K562 (cell line): Measurements from ENCODE around the gene SFMBT2. TPM values are rescaled to one million over a fixed set of nuclear protein-coding genes. Genes with fewer than 3 reads are reported as not detected.

Source experiments
- ATAC-seq: fragments of 200-7000 bp; cut with Tn5 transposase; 3 replicates; pipeline ENCODE4 v1.9.1; 2020; ENCODE audit warnings: moderate library complexity
- BruUV-seq: library from RNA; stranded (reverse); fragments of 400-500 nt; replicated peaks from 2 replicates; lab custom pipeline; 2021; lab: Mats Ljungman, UMichigan
- CTCF ChIA-PET: fragments of 300-600 bp; formaldehyde crosslinking; extraction: SDS; loops from one replicate; lab custom pipeline; 2021; ENCODE audit warnings: low intra/inter-chr PET ratio; lab: Yijun Ruan, JAX
- POLR2A ChIA-PET: fragments of 300-600, 350-650 bp; sonication (Branson Sonifier 250); formaldehyde crosslinking; extraction: SDS; loops from one replicate; lab custom pipeline; 2021; ENCODE audit warnings: antibody characterized with exemption, inconsistent platforms; lab: Yijun Ruan, JAX
- DNase-seq, 4 experiments: peaks; one replicate each; pipeline versions ENCODE4 v3.0.0 to v3.0.0-alpha.2; 2011 to 2018; ENCODE audit warnings: low spot score in 3 of 4, mixed read lengths in 3 of 4; ENCODE audit errors: extremely low read depth in 1 of 4
- FAIRE-seq: peaks from 2 replicates; lab custom pipeline; 2011; peaks lifted over from hg19 to GRCh38; lab: Jason Lieb, UNC
- H2AFZ ChIP-seq: 2 replicates; pipeline ENCODE4 v1.6.0; 2011; ENCODE audit warnings: low read depth, low read length, control low read depth, inconsistent platforms
- H3K27ac ChIP-seq: fragments of 200-600 bp; 3 replicates; pipeline ENCODE4 v1.8.0; 2011; ENCODE audit warnings: low read depth, mild to moderate bottlenecking, control low read depth, inconsistent platforms, low read length, moderate library complexity, mixed read lengths; ENCODE audit errors: extremely low read depth
- H3K27me3 ChIP-seq, 2 experiments: fragments of 300-600 bp in 1 of 2; 2 replicates in 1 of 2; 3 replicates in 1 of 2; pipeline versions ENCODE4 v1.6.0 to v1.8.0; 2011; ENCODE audit warnings: inconsistent platforms in 2 of 2, low read length in 2 of 2, mild to moderate bottlenecking in 1 of 2, mixed read lengths in 1 of 2, moderate library complexity in 1 of 2; ENCODE audit not compliant: control insufficient read depth in 2 of 2, insufficient read depth in 2 of 2
- H3K36me3 ChIP-seq: fragments of 300-600 bp; 3 replicates; pipeline ENCODE4 v1.8.0; 2011; ENCODE audit warnings: mild to moderate bottlenecking, low read length, inconsistent platforms; ENCODE audit not compliant: control insufficient read depth, insufficient read depth
- H3K4me1 ChIP-seq, 2 experiments: fragments of 200-600 bp in 1 of 2; replicated peaks in 1 of 2; 2 replicates in 1 of 2; 3 replicates in 1 of 2; pipeline versions ENCODE4 v1.5.1 to v1.8.0; 2011; ENCODE audit warnings: inconsistent platforms in 2 of 2, low read length in 2 of 2, mild to moderate bottlenecking in 1 of 2, mixed read lengths in 1 of 2, moderate library complexity in 1 of 2; ENCODE audit not compliant: control insufficient read depth in 2 of 2, insufficient read depth in 2 of 2
- H3K4me2 ChIP-seq: 2 replicates; pipeline ENCODE4 v1.6.1; 2011; ENCODE audit warnings: low read length, control low read depth, inconsistent platforms, mixed read lengths; ENCODE audit not compliant: insufficient read depth
- H3K4me3 ChIP-seq: fragments of 200-600 bp; sonication (generic), shearing (Covaris generic); 2 replicates; pipeline ENCODE4 v1.5.1; 2016; ENCODE audit warnings: control low read depth, inconsistent platforms
- H3K79me2 ChIP-seq: fragments of 200-600 bp; 3 replicates; pipeline ENCODE4 v1.8.0; 2011; ENCODE audit warnings: low read length, inconsistent platforms; ENCODE audit not compliant: control insufficient read depth, insufficient read depth
- H3K9ac ChIP-seq, 2 experiments: 2 replicates each; pipeline versions ENCODE4 v1.6.0 to v1.6.1; 2011; ENCODE audit warnings: low read depth in 2 of 2, low read length in 2 of 2, control low read depth in 1 of 2, inconsistent platforms in 1 of 2, mild to moderate bottlenecking in 1 of 2, mixed read lengths in 1 of 2; ENCODE audit not compliant: insufficient read depth in 1 of 2
- H3K9me1 ChIP-seq: one replicate; pipeline ENCODE4 v1.6.0; 2011; ENCODE audit warnings: inconsistent platforms, mild to moderate bottlenecking, low read length, moderate library complexity; ENCODE audit not compliant: control insufficient read depth, insufficient read depth
- H3K9me3 ChIP-seq: replicated peaks from 2 replicates; pipeline ENCODE4 v1.5.1; 2011; ENCODE audit warnings: low read depth, low read length, inconsistent platforms; ENCODE audit not compliant: control insufficient read depth, insufficient read depth
- H4K20me1 ChIP-seq: replicated peaks from 2 replicates; pipeline ENCODE4 v1.6.1; 2011; ENCODE audit warnings: low read length, inconsistent platforms, mixed read lengths; ENCODE audit not compliant: control insufficient read depth, insufficient read depth
- CHD2 ChIP-seq: IDR thresholded peaks from 2 replicates; pipeline ENCODE4 v1.6.1; 2011; ENCODE audit warnings: low read depth, low read length
- ETS2 ChIP-seq: IDR thresholded peaks from 2 replicates; pipeline ENCODE4 v1.6.1; 2016; ENCODE audit warnings: borderline replicate concordance, missing genetic modification characterization, mild to moderate bottlenecking, moderate library complexity, missing compliant biosample characterization; ENCODE audit not compliant: poor library complexity, severe bottlenecking
- NFE2 ChIP-seq: IDR thresholded peaks from 2 replicates; pipeline ENCODE4 v1.6.1; 2014; ENCODE audit warnings: antibody characterized with exemption, low read depth
- POLR2AphosphoS2 ChIP-seq: IDR thresholded peaks from 2 replicates; pipeline ENCODE4 v1.6.1; 2012; ENCODE audit warnings: low read length, improper control_type of control experiment
- POLR2H ChIP-seq: IDR thresholded peaks from 2 replicates; pipeline ENCODE4 v1.6.1; 2016; ENCODE audit warnings: missing genetic modification characterization, low read depth, mild to moderate bottlenecking, control low read depth, missing compliant biosample characterization, moderate library complexity
- RHOXF2B ChIP-seq: fragments of 250-450 bp; sonication (Bioruptor Pico); conservative IDR thresholded peaks from 2 replicates; pipeline ENCODE4 v1.5.1; 2021
- SMARCE1 ChIP-seq: fragments of 450-650 bp; IDR thresholded peaks from 2 replicates; pipeline ENCODE4 v1.7.1; 2016; ENCODE audit warnings: mild to moderate bottlenecking
- SOX6 ChIP-seq: fragments of 450-650 bp; IDR thresholded peaks from 2 replicates; pipeline ENCODE4 v1.6.1; 2014; ENCODE audit warnings: mild to moderate bottlenecking
- ZBTB8A ChIP-seq: fragments of 450-650 bp; IDR thresholded peaks from 2 replicates; pipeline ENCODE4 v1.6.1; 2018; ENCODE audit warnings: mild to moderate bottlenecking, moderate library complexity; ENCODE audit not compliant: partially characterized antibody
- ZC3H11A ChIP-seq: IDR thresholded peaks from 2 replicates; pipeline ENCODE4 v1.6.1; 2012; ENCODE audit warnings: low read depth, low read length, improper control_type of control experiment
- ZNF23 ChIP-seq: fragments of 250-450 bp; sonication (Bioruptor Pico); IDR thresholded peaks from 2 replicates; pipeline ENCODE4 v1.4.0; 2020; ENCODE audit warnings: mild to moderate bottlenecking
- ZNF696 ChIP-seq: fragments of 250-450 bp; sonication (Bioruptor Pico); conservative IDR thresholded peaks from 2 replicates; pipeline ENCODE4 v1.4.0; 2020; ENCODE audit warnings: mild to moderate bottlenecking, moderate library complexity
- WGBS: fragments of 100-300 bp; shearing (Covaris generic); methylation state at CpG from one replicate; pipeline ENCODE4 v1.1.6; 2016; ENCODE audit warnings: low coverage, mixed read lengths; ENCODE audit not compliant: insufficient coverage; ENCODE audit errors: missing lambda C conversion rate; 5-methylcytosine and 5-hydroxymethylcytosine counted together
- in situ Hi-C: fragments of 300-500 bp; cut with MboI; formaldehyde crosslinking; loops from 4 replicates; pipeline ENCODE4 v1.15.0; 2018; ENCODE audit warnings: inconsistent platforms, mixed read lengths
- intact Hi-C: fragments of 100-400 bp; cut with micrococcal nuclease; formaldehyde crosslinking; loops from 2 replicates; pipeline ENCODE4 v1.14.2; 2022
- polyA plus RNA-seq, 8 experiments: library from polyadenylated mRNA; depleted of rRNA in 4 of 8; stranded (reverse) in 5 of 8; unstranded in 3 of 8; fragments of >200 nt; fragmentation: Nextera tagmentation in 2 of 8; fragmentation: Illumina TruSeq in 1 of 8; extraction: Ambion mirVana in 2 of 8; extraction: Trizol in 1 of 8; gene quantifications; 2 replicates each; pipeline versions ENCODE4 v1.2.1 to v1.2.3, GENCODE V29; 2011 to 2014; ENCODE audit warnings: inconsistent platforms in 1 of 8, missing spikeins in 1 of 8
- total RNA-seq, 7 experiments: library from RNA; depleted of rRNA in 6 of 7; stranded (reverse); fragments of >200 nt in 6 of 7; fragmentation: Illumina TruSeq in 2 of 7; extraction: Trizol in 2 of 7; gene quantifications; 2 replicates each; pipeline versions ENCODE4 v1.2.1 to v1.2.3, GENCODE V29; 2011 to 2021; ENCODE audit warnings: low replicate concordance in 1 of 7
- TF ChIP-seq, protein P1 (sequence below): sonication (generic); formaldehyde crosslinking; IDR thresholded peaks from 2 replicates; pipeline ENCODE4 v1.9.0; 2022; ENCODE audit warnings: mild to moderate bottlenecking, missing genetic modification reagents
- TF ChIP-seq, protein P2 (sequence below): sonication (generic); formaldehyde crosslinking; IDR thresholded peaks from 2 replicates; pipeline ENCODE4 v1.8.0; 2022; ENCODE audit warnings: missing genetic modification reagents, mild to moderate bottlenecking, borderline replicate concordance
- TF ChIP-seq, protein P3 (sequence below), 2 experiments: fragments of 450-650 bp in 1 of 2; sonication (generic) in 1 of 2; formaldehyde crosslinking; conservative IDR thresholded peaks; 2 replicates each; pipeline versions ENCODE4 v1.4.0 to v1.8.1; 2020 to 2022; ENCODE audit warnings: mild to moderate bottlenecking in 1 of 2, missing genetic modification reagents in 1 of 2
- TF ChIP-seq, protein P4 (sequence below): fragments of 250-450 bp; sonication (Bioruptor Pico); IDR thresholded peaks from 2 replicates; pipeline ENCODE4 v1.9.0; 2021; ENCODE audit warnings: mild to moderate bottlenecking, inconsistent platforms

The SFMBT2 gene
- total and polyA plus RNA-seq, 9 of the 15 experiments (the other 6 are each of a cell fraction or from before 2014, with no cell fraction given): 1.2 to 13.6 (median 7.6) TPM

DNA sequence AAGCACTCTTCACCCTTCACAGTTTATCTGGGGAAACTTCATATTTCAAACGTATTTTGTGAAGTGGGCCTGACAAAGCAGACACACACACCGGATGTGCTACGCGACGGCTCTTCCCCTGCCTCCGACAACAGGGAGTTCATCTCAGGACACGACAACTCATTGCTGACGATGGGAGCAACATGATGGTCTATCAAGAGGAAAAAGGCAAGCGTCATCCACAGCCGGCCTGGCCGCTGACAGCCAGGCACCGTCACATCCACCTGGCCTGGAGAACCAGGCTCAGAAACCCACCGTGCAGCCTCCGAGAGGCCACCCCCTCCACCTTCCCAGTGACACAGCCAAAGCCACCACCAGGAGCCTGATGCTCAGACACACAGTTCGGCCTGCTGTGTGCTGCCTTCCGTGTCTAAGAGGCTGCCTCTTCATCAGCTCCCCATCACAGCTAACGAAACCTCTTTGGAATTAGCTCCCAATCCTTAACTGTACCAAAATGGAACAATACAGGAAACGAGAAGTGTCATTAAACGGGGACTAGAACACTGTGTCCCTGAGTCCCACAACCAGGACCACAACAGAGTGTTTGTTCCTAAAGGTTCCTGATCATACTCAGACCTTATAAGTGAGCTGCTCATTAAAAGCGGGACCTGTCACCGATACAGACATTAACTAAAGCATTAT, 76.7 kb downstream of the SFMBT2 start:
- H3K79me2 ChIP-seq: peaks cover 74% of the 10 kb centered on the region
- BruUV-seq: no TSS peak
- no peaks in the 10 kb centered on the region for H4K20me1 ChIP-seq
- H3K4me2 ChIP-seq: no peak overlapping the region
- H3K4me1 ChIP-seq: peaks cover 7 to 10% of the 10 kb centered on the region in 2 experiments; a peak in 4 of 5 replicates
- peak overlapping the region in 1 of 2 experiments; percentile 36; a peak in 1 of 4 replicates for H3K9ac ChIP-seq
- 75% methylated on average over 21 of the region's 21 CpGs for WGBS
- no peak overlapping the region for H2AFZ ChIP-seq
- FAIRE-seq: no peak
- no peaks in the 10 kb centered on the region for H3K9me1 ChIP-seq
- H3K27me3 ChIP-seq: no peaks in the 10 kb centered on the region
- no peak for DNase-seq
- TF ChIP-seq POLR2H (tag): no peak
- no peak for TF ChIP-seq SMARCE1
- TF ChIP-seq, protein P1, sequence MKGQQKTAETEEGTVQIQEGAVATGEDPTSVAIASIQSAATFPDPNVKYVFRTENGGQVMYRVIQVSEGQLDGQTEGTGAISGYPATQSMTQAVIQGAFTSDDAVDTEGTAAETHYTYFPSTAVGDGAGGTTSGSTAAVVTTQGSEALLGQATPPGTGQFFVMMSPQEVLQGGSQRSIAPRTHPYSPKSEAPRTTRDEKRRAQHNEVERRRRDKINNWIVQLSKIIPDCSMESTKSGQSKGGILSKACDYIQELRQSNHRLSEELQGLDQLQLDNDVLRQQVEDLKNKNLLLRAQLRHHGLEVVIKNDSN (CRISPR knock-in tag): no peak
- no peak for TF ChIP-seq ZC3H11A
- TF ChIP-seq CHD2: no peak
- TF ChIP-seq SOX6: no peak
- TF ChIP-seq ZBTB8A: no peak
- TF ChIP-seq, protein P2, sequence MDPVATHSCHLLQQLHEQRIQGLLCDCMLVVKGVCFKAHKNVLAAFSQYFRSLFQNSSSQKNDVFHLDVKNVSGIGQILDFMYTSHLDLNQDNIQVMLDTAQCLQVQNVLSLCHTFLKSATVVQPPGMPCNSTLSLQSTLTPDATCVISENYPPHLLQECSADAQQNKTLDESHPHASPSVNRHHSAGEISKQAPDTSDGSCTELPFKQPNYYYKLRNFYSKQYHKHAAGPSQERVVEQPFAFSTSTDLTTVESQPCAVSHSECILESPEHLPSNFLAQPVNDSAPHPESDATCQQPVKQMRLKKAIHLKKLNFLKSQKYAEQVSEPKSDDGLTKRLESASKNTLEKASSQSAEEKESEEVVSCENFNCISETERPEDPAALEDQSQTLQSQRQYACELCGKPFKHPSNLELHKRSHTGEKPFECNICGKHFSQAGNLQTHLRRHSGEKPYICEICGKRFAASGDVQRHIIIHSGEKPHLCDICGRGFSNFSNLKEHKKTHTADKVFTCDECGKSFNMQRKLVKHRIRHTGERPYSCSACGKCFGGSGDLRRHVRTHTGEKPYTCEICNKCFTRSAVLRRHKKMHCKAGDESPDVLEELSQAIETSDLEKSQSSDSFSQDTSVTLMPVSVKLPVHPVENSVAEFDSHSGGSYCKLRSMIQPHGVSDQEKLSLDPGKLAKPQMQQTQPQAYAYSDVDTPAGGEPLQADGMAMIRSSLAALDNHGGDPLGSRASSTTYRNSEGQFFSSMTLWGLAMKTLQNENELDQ: no peak
- TF ChIP-seq, protein P3, sequence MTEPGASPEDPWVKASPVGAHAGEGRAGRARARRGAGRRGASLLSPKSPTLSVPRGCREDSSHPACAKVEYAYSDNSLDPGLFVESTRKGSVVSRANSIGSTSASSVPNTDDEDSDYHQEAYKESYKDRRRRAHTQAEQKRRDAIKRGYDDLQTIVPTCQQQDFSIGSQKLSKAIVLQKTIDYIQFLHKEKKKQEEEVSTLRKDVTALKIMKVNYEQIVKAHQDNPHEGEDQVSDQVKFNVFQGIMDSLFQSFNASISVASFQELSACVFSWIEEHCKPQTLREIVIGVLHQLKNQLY (CRISPR knock-in tag; conservative IDR thresholded peaks at IDR 0.05): no peak
- no peak for TF ChIP-seq NFE2
- TF ChIP-seq ETS2 (tag): no peak
- no peak for TF ChIP-seq ZNF696 (CRISPR knock-in tag)
- TF ChIP-seq RHOXF2B (CRISPR knock-in tag): no peak
- no peak for TF ChIP-seq POLR2AphosphoS2
- TF ChIP-seq, protein P4, sequence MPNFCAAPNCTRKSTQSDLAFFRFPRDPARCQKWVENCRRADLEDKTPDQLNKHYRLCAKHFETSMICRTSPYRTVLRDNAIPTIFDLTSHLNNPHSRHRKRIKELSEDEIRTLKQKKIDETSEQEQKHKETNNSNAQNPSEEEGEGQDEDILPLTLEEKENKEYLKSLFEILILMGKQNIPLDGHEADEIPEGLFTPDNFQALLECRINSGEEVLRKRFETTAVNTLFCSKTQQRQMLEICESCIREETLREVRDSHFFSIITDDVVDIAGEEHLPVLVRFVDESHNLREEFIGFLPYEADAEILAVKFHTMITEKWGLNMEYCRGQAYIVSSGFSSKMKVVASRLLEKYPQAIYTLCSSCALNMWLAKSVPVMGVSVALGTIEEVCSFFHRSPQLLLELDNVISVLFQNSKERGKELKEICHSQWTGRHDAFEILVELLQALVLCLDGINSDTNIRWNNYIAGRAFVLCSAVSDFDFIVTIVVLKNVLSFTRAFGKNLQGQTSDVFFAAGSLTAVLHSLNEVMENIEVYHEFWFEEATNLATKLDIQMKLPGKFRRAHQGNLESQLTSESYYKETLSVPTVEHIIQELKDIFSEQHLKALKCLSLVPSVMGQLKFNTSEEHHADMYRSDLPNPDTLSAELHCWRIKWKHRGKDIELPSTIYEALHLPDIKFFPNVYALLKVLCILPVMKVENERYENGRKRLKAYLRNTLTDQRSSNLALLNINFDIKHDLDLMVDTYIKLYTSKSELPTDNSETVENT (CRISPR knock-in tag): no peak
- TF ChIP-seq ZNF23: no peak
- intact Hi-C loops (no loop called here), in situ Hi-C loops (no loop called here)
- H3K36me3 ChIP-seq: peaks cover 4% of the 10 kb centered on the region; the same call in 1 of the 3 replicates
- no peaks in the 10 kb centered on the region for H3K9me3 ChIP-seq
- ATAC-seq: no peak
- H3K4me3 ChIP-seq: no peak overlapping the region
- no peak overlapping the region for H3K27ac ChIP-seq
- ChIA-PET POLR2A (interaction anchor here (1.3 kb wide), 1 partner anchor 8 kb away, joined by 3 read pairs; no protein-coding TSS in a partner anchor), CTCF (no interaction called here)
